AML-193 (cell line): ENCODE measurements around the gene NRXN3.
"Not testable (repeated sequence)": the region's sequence is repeated elsewhere in the genome, so short reads cannot be mapped to it uniquely, and the experiment has no call there.

ENCODE experiments used
- DNase-seq, 2 experiments: peaks; one replicate each; lab custom pipeline; 2025; lab: John Stamatoyannopoulos, UW

Gene NRXN3

GRCh38 chr14:79009286-79009685, 839.1 kb downstream of the NRXN3 start:
- no peak for DNase-seq

- peak in 1 of 2 experiments; percentile 8 for DNase-seq
Measured at GRCh38 chr14:79011091-79011919, 841.1 kb downstream of the NRXN3 start.

- no peak for DNase-seq
Measured at GRCh38 chr14:79011920-79012204, 841.7 kb downstream of the NRXN3 start.

GRCh38 chr14:79016828-79017505, 846.8 kb downstream of the NRXN3 start:
- no peak for DNase-seq

GRCh38 chr14:79017561-79017960, 847.4 kb downstream of the NRXN3 start:
- no peak for DNase-seq

GRCh38 chr14:79018836-79019235, 848.7 kb downstream of the NRXN3 start:
- no peak for DNase-seq

- not testable (repeated sequence) for DNase-seq
Measured at GRCh38 chr14:79019898-79020297, 849.7 kb downstream of the NRXN3 start.

- DNase-seq: no peak
Measured at GRCh38 chr14:79021766-79022165, 851.6 kb downstream of the NRXN3 start.

- DNase-seq: no peak
Measured at GRCh38 chr14:79027138-79027537, 857.0 kb downstream of the NRXN3 start.

- no peak for DNase-seq
Measured at GRCh38 chr14:79028281-79028680, 858.1 kb downstream of the NRXN3 start.

GRCh38 chr14:79036441-79036840, 866.3 kb downstream of the NRXN3 start:
- no peak for DNase-seq

GRCh38 chr14:79037106-79037505, 866.9 kb downstream of the NRXN3 start:
- DNase-seq: no peak

- no peak for DNase-seq
Measured at GRCh38 chr14:79037593-79037992, 867.4 kb downstream of the NRXN3 start.

GRCh38 chr14:79040790-79041189, 870.6 kb downstream of the NRXN3 start:
- no peak for DNase-seq

- no peak for DNase-seq
Measured at GRCh38 chr14:79043194-79043889, 873.2 kb downstream of the NRXN3 start.

GRCh38 chr14:79044894-79045624, 874.9 kb downstream of the NRXN3 start:
- DNase-seq: no peak

GRCh38 chr14:79050787-79051727, 880.9 kb downstream of the NRXN3 start:
- DNase-seq: no peak

- DNase-seq: no peak
Measured at GRCh38 chr14:79051742-79052141, 881.6 kb downstream of the NRXN3 start.

GRCh38 chr14:79056879-79057278, 886.7 kb downstream of the NRXN3 start:
- no peak for DNase-seq

GRCh38 chr14:79057333-79057732, 887.2 kb downstream of the NRXN3 start:
- no peak for DNase-seq

- no peak for DNase-seq
Measured at GRCh38 chr14:79062226-79062625, 892.1 kb downstream of the NRXN3 start.
